Left ventricle myocardium inferior (tissue), 1 donor: ENCODE data around the gene GRB10. TPM values are rescaled to one million over a fixed set of nuclear protein-coding genes. Genes with fewer than 3 reads are reported as not detected.

Source experiments
- DNase-seq: peaks from one replicate; pipeline ENCODE4 v3.0.0-alpha.2; 2020
- H3K27ac ChIP-seq: fragments of 200-600 bp; replicated peaks from 2 replicates; pipeline ENCODE4 v1.8.0; 2021
- H3K27me3 ChIP-seq: fragments of 200-600 bp; 2 replicates; pipeline ENCODE4 v1.8.0; 2021; ENCODE audit warnings: low read depth
- H3K36me3 ChIP-seq: fragments of 200-600 bp; 2 replicates; pipeline ENCODE4 v1.8.0; 2021
- H3K4me1 ChIP-seq: fragments of 200-600 bp; 2 replicates; pipeline ENCODE4 v1.8.0; 2021
- H3K4me3 ChIP-seq: fragments of 200-600 bp; 2 replicates; pipeline ENCODE4 v1.8.0; 2021; ENCODE audit warnings: mild to moderate bottlenecking, moderate library complexity
- H3K9me3 ChIP-seq: fragments of 200-600 bp; replicated peaks from 2 replicates; pipeline ENCODE4 v1.8.0; 2021
- CTCF ChIP-seq: fragments of 200-600 bp; IDR thresholded peaks from 2 replicates; pipeline ENCODE4 v1.8.0; 2021; ENCODE audit warnings: antibody characterized with exemption, mild to moderate bottlenecking, borderline replicate concordance
- intact Hi-C: fragments of 100-400 bp; cut with micrococcal nuclease; formaldehyde crosslinking; loops from one replicate; pipeline ENCODE4 v1.11.0; 2022
- total RNA-seq: library from RNA; stranded (reverse); fragmentation: NEBNext Ultra II Directional; extraction: Animal tissue kit (Norgen Biotek cat#: 25700); gene quantifications from one replicate; pipeline ENCODE4 v1.2.1, GENCODE V29; 2021
- donor health status: DM: no; HTN: yes; CAD: no; lungs with severe emphysema.

The GRB10 gene
- total RNA-seq, 1 donor from 2014 or later: 40.6 TPM

- H3K36me3 ChIP-seq: no peaks in the 10 kb centered on the region
- H3K4me1 ChIP-seq: peaks cover 10% of the 10 kb centered on the region
- no peak for TF ChIP-seq CTCF
- H3K27ac ChIP-seq: no peak overlapping the region
- DNase-seq: no peak
- intact Hi-C loops: no loop called here
- no peaks in the 10 kb centered on the region for H3K27me3 ChIP-seq
- no peak overlapping the region for H3K4me3 ChIP-seq
- no peaks in the 10 kb centered on the region for H3K9me3 ChIP-seq
Measured at GRCh38 chr7:50808282-50808888, 25.7 kb upstream of the GRB10 start.

- H3K4me3 ChIP-seq: no peak overlapping the region
- no peak for DNase-seq
- no peak for TF ChIP-seq CTCF
- intact Hi-C loops: no loop called here
- no peaks in the 10 kb centered on the region for H3K27me3 ChIP-seq
- no peaks in the 10 kb centered on the region for H3K4me1 ChIP-seq
- H3K27ac ChIP-seq: no peak overlapping the region
- no peaks in the 10 kb centered on the region for H3K36me3 ChIP-seq
- H3K9me3 ChIP-seq: no peaks in the 10 kb centered on the region
Measured at GRCh38 chr7:50807026-50807730, 24.5 kb upstream of the GRB10 start.

DNA sequence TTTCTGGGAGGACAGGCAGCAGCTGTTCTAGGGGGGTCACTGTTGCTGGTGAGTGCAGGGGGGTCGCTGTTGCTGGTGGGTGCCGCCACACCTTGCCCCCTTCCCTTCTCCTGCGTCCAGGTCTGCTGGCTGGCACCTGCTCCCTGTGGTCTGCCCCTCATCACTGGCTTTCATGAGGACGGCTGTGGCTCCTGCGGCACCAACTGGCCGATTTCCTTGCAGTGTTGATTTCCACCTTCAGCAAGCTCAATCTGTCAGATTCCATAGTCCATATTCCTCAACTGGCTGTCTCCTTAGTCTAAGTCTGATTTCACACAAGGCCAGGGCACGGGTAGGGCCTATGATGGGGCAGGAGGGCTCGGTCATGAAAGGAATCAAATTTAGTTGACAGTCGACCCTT is 23.4 kb upstream of the GRB10 start:
- Histone ChIP-seq H3K27ac (no peak overlapping the region), H3K4me1 (no peaks in the 10 kb centered on the region), H3K27me3 (no peaks in the 10 kb centered on the region), H3K36me3 (no peaks in the 10 kb centered on the region), H3K4me3 (no peak overlapping the region), H3K9me3 (no peaks in the 10 kb centered on the region)
- no peak for TF ChIP-seq CTCF
- DNase-seq: no peak
- intact Hi-C loops: no loop called here

- Histone ChIP-seq H3K4me3 (no peak overlapping the region), H3K36me3 (no peaks in the 10 kb centered on the region), H3K27me3 (no peaks in the 10 kb centered on the region), H3K4me1 (no peaks in the 10 kb centered on the region), H3K27ac (no peak overlapping the region), H3K9me3 (no peaks in the 10 kb centered on the region)
- no peak for DNase-seq
- TF ChIP-seq CTCF: no peak
- intact Hi-C loops: no loop called here
Measured at GRCh38 chr7:50805447-50806125, 22.9 kb upstream of the GRB10 start.

DNA sequence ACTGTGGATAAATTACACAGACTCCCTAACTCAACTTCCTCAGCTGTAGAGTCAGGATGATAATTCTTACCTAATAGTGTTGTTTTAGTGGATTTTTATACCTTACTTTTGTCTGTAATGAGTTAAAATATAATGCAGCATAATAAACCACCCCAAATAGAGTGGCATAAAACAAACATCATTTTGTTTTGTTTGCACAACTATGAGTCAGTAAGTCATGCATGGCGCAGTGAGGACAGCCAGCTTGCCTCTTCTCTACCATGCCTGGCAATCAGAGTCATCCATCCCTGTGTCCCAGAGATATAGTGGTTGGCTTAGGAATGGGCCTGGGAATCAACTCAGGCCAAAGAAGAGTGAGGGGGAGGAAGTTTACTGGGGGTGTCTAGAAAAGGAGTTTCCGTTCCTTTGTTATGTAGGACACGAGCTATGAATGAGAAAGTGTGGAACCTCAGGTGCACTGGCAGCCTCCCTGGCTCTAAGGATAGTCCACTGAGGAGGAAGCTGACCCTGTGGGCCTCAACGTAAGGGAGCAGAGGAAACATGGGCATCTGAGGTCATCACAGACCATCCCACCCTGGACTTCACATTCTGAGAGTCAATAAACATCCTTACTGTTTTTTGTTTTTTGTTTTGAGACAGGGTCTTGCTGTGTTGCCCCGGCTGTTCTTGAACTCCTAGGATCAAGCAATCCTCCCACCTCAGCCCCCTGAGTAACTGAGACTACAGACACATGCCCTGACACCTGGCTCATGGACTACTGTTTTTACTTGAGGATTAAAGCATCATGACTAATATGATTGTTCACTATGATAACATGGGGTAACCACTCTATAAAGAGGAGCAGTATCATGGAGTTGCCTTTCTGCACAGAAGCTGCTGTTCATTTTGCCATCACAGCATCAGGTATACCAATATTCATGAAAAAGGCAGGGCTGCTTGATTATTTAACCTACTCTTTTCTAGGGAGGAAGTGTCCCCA is 21.0 kb upstream of the GRB10 start:
- no peak overlapping the region for H3K4me3 ChIP-seq
- intact Hi-C loops: no loop called here
- no peak for TF ChIP-seq CTCF
- no peak overlapping the region for H3K27ac ChIP-seq
- H3K36me3 ChIP-seq: no peaks in the 10 kb centered on the region
- H3K9me3 ChIP-seq: peaks cover 1% of the 10 kb centered on the region
- DNase-seq: no peak
- H3K27me3 ChIP-seq: no peaks in the 10 kb centered on the region
- no peaks in the 10 kb centered on the region for H3K4me1 ChIP-seq
